COR-L47 (cell line): Measurements from ENCODE around the gene HOXB6.

Experiments
- DNase-seq: peaks from one replicate; lab custom pipeline; 2025; lab: John Stamatoyannopoulos, UW

HOXB6 gene

DNA sequence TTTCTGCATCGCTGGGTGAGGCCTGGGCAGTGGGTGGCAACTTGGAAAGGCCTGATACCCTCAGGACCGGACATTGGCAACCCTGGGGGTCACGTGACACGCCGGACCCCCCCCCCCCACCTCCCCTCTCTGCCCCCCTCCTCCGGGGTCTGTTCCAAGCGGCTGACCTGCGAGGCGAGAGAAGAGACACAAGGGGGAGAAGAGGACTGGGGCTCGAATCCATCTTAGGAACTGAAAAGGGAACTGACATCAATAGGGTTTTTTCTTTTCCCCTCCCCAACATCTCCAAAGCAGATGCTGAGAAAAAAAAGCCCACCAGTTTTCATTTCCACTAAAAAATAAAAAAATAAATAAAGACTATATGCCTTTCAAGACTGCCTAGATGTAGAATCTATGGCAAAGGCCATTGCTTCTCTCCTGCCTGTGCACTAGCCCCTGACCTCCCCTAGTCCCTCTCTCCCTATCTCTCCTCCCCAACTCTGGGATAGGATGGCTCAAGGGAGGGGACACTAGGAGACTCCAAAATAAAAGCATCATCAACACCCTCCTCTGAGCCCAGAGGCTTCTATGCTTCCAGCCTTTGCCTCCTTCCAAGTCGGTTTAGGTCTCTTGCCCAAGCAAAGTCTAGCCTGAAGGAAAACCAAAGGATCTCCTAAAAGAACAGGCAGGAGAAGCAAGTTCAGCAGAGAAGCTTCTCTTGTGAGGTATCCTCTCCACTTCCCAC is 52.2 kb downstream of the HOXB6 start:
- no peak for DNase-seq

DNA sequence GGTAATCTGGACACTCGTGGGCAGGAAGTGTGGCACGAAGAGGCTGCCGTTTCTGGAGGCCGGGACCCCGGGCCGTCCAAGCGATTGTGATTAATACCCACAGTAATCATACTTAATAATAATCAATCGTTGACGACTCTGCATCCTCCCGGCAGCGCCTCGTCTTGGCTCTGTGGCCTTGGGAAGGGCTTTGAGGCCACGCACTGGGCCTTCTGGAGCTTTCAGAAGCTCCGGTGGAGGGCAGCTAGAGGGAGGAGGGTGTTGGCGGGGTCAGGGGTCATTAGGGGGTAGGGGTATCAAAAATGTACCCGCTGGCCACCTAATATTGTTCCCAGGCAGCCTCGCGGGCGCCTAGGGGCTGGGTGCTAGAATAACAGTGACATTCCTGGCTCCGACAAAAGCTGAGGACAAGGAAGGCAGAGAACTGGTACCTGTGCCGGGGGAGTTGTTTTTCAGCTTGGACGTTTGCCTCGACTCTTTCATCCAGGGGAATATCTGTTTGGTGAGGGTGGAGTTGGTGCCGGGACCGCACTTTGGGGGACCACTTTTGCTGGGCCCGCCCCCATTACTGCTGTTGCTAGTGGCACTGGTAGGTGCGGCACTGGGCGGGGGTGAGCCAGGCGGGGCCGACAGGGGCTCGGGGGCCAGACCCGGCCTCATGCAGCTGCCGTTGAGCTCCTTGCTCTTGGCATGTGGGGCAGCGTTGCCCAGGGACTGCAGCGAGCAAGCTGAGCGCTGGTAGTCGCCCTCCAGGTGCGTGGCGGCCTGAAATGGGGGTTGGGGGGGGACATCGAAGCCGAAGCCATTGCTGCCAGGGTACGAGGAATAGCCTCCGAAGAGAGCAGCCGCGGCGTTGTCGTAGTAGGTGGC is 53.0 kb downstream of the HOXB6 start:
- DNase-seq: no peak

DNA sequence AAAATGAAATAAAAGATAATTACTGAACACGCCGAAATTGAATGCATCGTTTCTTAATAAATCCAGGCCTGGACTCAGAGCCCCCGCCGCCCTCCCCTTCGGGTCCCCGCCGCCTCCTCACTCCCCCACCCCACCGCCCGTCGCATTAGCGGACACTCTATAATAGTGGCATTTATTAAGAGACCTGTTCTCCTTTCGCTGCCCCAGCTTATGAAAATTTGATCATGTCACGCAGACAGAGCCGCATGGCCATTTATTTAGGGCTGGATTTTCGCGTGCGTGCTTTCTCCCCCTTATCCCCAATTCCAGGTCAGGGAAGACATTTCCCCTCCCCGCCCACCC is 53.6 kb downstream of the HOXB6 start:
- no peak for DNase-seq

DNA sequence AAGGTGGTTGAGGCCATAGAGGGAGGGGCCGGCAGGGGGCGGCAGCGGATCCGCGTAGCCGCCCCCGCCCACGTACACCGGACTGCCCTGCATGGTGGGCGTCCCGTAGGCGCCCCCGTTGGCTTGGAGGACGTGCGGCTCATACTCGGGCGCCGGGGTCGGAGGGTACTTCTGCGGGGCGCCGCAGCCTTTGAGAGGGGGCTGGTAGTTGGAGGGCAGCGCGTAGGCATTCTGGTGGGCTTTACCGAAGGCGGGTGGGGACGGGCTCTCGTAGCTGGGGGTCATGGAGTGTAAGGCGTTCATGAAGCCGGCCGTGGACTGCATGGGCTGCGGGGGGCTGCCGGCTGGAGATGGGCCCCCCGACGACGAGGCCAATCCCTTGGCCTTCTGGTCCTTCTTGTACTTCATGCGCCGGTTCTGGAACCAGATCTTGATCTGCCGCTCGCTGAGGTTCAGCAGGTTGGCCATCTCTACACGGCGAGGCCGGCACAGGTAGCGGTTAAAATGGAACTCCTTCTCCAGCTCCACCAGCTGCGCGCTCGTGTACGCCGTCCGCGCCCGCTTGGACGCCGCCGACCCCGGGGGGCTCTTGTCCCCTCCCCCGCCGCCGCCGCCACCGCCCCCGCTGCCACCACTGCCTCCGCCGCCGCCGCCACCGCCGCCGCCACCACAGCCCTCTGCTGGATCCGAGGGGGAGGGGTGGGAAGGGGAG is 54.1 kb downstream of the HOXB6 start:
- DNase-seq: no peak

DNA sequence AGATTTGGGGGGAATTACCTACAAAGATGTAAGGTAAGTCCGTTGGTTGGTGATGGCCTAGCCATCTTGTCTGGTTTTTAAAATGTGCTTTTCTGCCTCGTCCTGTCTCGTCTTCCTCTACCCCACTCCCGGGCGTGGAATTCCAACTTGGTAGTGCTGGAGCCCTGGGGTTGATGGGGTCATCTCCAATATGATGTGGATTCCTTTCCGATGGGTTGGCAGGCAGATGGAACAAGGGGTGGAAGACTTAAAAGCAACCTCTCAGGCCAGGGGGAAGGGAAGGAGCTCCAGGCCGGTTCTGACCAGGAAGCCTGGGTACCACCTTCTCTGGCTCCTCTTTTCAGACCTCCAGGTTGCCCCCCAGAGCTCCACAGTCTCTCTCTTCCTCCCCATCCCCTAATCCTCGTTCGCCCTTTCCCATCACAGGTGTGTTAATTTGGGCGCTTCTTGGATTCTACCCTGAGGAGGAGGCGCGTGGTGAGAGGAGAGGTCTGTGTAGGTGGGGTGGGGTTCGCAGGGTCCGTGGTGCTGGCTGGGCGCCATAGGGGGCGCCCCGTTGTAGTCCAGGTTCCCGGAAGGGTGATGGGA is 54.8 kb downstream of the HOXB6 start:
- DNase-seq: no peak

DNA sequence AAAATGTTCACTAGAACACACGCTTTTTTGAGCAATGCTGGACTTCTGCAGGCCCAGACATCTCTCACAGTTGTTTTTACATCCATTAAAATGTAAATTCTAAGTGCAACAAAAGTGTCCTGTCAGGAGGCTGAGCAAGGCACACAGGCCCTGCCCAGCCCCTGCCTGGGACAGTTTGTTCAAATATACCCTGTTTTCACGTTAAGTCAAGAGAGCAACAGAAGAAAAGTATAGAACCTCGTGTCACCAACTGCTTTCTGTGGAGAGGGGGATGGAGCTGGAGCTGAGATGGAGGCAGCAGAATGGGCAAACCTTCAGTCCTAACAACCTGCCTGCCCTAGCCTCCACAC is 55.5 kb downstream of the HOXB6 start:
- DNase-seq: no peak

DNA sequence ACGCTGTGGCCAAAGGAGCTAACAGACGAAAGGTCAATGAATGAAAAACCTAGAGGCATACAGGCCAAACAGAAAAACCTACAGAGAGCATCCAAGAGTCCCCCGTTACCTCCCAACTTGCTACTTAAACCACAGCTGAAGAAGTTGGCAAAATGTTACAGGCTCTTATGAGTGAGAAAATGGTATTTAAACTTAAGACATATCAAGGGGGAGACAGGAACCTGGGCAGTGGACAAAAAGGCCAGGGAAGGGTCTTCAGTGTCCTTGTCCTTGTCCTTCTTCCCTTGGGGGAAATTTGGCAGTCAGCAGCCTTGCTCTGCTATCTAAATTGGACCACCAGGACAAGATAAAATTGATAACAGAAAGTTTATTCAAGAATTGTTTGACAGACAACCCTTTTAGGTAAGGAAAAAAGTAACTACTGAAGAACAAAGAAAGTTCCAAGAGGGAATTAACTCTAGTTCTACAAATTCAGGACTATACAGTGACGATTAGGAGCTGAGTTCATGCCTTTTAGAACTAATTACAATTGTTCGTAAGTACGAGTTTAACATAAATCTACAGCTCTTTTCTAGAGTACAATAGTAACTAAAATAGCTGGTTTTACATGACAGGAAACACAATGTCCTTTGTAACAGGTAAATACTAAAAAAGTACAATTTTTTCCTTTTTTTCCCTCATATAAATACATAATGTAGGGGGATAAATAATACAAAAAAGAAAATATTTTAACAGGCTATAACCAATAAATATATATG is 56.1 kb downstream of the HOXB6 start:
- no peak for DNase-seq

DNA sequence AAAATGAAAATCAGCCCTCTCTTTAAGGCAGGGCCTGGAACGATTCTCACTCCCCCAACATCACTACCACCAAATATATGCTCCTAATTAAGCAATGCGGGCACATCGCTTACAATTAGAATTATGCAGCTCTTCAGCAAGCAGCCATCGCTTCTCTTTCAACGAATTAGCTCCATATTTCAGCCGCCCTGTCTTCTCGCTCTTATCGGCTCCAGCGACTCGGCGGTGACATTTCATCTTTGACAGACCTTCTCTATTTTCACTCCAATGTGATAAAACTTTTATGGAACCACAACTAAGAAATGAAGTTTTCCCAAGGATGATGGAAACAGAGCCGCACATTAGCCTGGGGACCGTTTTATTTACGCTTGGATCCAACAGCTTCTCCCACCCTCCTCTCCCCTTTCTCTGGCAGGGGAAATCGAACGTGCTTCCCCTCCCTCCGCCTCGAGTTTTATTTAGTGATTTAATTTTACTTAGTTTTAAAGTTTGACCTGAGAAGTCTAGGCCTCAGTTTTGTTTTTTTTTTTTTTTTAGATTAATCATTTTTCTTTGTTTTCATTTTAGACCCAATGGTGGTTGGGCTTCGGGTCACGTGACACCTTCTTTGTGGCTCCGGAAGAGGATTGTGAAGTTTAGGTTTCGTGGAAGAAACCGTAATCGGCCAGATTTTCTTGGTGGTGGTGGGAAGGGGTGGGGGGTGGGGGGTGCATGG is 56.8 kb downstream of the HOXB6 start:
- no peak for DNase-seq

DNA sequence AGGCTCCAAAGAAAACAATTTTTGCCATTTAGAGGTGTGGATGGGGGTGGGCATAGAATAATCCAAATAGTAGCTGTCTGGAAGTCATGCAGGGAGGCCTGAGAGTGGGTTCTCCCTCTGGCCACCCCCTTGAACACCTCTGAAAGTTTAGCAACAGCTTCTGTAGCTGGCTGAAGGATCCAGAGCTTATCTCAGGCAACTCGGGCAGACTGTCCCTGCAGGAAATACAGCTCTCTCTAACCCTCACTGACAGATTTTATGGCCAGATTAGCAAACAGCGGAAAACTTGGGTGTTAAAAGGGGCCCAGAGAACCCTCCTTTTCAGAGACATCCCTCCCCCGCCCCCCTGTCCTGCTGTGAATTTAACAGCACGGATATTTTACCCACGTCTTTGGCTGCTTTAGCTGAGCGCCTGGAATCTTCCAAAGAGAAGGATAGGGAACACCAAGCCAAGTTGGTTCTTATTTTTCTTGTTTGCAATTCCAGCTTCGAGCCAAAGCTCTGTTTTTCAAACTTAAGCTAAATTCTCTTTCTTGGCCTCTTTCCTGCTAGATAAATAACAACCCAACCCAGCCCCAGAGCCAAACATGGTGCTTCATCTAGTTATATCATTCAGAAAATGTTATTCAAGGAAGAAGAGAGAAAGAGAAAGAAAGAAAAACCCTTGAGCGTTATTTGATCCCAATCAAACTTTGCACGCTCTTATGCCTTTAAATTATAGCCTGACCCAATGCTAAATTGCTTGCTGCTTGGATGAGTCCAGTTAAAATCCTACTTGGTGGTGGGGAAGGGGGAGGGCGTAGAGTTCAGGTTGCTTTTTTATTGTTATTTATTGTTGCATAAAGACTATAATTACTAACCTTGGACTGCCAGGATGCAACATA is 57.6 kb downstream of the HOXB6 start:
- DNase-seq: peak; percentile 48

DNA sequence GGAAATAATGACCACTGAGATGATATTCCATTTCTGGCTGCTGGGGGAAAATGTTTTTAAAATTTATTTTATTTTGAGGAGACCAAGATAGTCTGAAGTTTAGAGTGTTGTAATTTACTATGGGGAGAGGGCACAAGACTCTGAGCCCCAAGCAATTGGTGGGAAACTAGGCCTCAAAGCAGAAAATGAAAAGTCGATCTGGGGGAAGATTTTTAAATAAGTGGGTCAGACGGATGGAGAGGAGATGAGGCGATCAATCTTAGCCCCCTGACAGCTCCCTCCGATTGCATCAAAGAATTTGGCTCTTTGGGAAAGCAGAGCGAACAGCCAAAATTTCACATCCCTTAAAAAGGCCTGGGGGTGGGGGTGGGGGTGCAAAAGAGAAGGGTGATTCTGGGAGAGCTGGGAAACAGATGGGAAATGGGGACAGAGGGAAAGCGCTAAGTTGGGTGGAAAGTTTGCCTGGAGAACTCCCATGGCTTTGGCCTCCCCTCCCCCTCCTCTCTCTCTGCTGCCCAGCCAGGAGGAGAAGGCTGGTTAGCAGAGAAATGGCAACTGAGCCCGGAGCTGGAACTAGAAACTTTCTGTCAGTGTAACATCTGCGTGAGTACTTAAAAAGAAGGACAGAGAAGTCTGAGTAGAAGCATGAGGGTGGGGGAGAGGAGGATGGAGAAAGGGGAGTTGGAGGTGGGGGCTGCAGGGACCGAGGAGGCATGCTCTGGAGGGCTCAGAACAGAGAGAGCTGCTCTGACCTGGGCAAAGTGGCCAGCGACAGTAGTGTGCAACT is 58.5 kb downstream of the HOXB6 start:
- DNase-seq: no peak
